Stimulated activated CD4-positive, alpha-beta T cell treated with anti-CD3 and anti-CD28 coated beads, Interleukin-4, amount 100 ng/mL, for 4 hours (primary cell): Measurements from ENCODE around the gene ZNF438.
"Not testable (repeated sequence)": the region's sequence is repeated elsewhere in the genome, so short reads cannot be mapped to it uniquely, and the experiment has no call there.

Source experiments
- DNase-seq, 2 experiments: peaks; one replicate each; pipeline ENCODE4 v3.0.0-alpha.2; 2020

Gene ZNF438

GRCh38 chr10:30821261-30821993 lies 210.2 kb downstream of the ZNF438 start:
- DNase-seq = no peak

GRCh38 chr10:30820261-30820991 lies 211.2 kb downstream of the ZNF438 start:
- no peak for DNase-seq

GRCh38 chr10:30819341-30820181 lies 212.1 kb downstream of the ZNF438 start:
- no peak for DNase-seq

GRCh38 chr10:30818854-30819253 lies 212.8 kb downstream of the ZNF438 start:
- no peak for DNase-seq

GRCh38 chr10:30818010-30818660 lies 213.5 kb downstream of the ZNF438 start:
- no peak for DNase-seq

- no peak for DNase-seq
Observed at GRCh38 chr10:30817541-30817940, 214.1 kb downstream of the ZNF438 start.

- DNase-seq = no peak
Observed at GRCh38 chr10:30816820-30817171, 214.9 kb downstream of the ZNF438 start.

GRCh38 chr10:30816159-30816819 lies 215.4 kb downstream of the ZNF438 start:
- no peak for DNase-seq

- DNase-seq = no peak
Observed at GRCh38 chr10:30813872-30814481, 217.7 kb downstream of the ZNF438 start.

GRCh38 chr10:30812018-30812851 lies 219.4 kb downstream of the ZNF438 start:
- no peak for DNase-seq

GRCh38 chr10:30811276-30812017 lies 220.2 kb downstream of the ZNF438 start:
- DNase-seq = no peak

- no peak for DNase-seq
Observed at GRCh38 chr10:30810416-30810815, 221.2 kb downstream of the ZNF438 start.

- DNase-seq = no peak
Observed at GRCh38 chr10:30806850-30807249, 224.8 kb downstream of the ZNF438 start.

GRCh38 chr10:30805061-30805460 lies 226.6 kb downstream of the ZNF438 start:
- DNase-seq = no peak

GRCh38 chr10:30804478-30805055 lies 227.1 kb downstream of the ZNF438 start:
- DNase-seq = no peak

GRCh38 chr10:30803892-30804322 lies 227.8 kb downstream of the ZNF438 start:
- no peak for DNase-seq

- DNase-seq = no peak
Observed at GRCh38 chr10:30803058-30803457, 228.6 kb downstream of the ZNF438 start.

GRCh38 chr10:30800368-30800767 lies 231.3 kb downstream of the ZNF438 start:
- no peak for DNase-seq

- no peak for DNase-seq
Observed at GRCh38 chr10:30798646-30799185, 232.9 kb downstream of the ZNF438 start.

- not testable (repeated sequence) for DNase-seq
Observed at GRCh38 chr10:30795024-30795423, 236.6 kb downstream of the ZNF438 start.
